GM21515 (cell line): ENCODE results near the gene PSD2.

Source experiments
- ATAC-seq: cut with Tn5 transposase; IDR thresholded peaks from one replicate; pipeline ENCODE4 v1.9.1; 2021; ENCODE audit not compliant: unreplicated experiment

The PSD2 gene

GRCh38 chr5:139795074-139796001 lies at the start of gene PSD2:
PSD2 (plus strand) TSS chr5:139795808; CDS start chr5:139809441, 13,633 bp downstream.
- no peak for ATAC-seq

- ATAC-seq: peak; percentile 33
These were observed 48.7 kb upstream of the PSD2 start for GRCh38 chr5:139746691-139747582.

GRCh38 chr5:139747583-139748504 lies 47.8 kb upstream of the PSD2 start:
- ATAC-seq: no peak

GRCh38 chr5:139748505-139748826 lies 47.1 kb upstream of the PSD2 start:
- no peak for ATAC-seq

GRCh38 chr5:139749242-139749641 lies 46.4 kb upstream of the PSD2 start:
- ATAC-seq: no peak

GRCh38 chr5:139751236-139751635 lies 44.4 kb upstream of the PSD2 start:
- ATAC-seq: no peak

- no peak for ATAC-seq
These were observed 42.8 kb upstream of the PSD2 start for GRCh38 chr5:139752506-139753473.

GRCh38 chr5:139755892-139756671 lies 39.5 kb upstream of the PSD2 start:
- ATAC-seq: no peak

GRCh38 chr5:139756971-139757370 lies 38.6 kb upstream of the PSD2 start:
- no peak for ATAC-seq

- ATAC-seq: no peak
These were observed 37.7 kb upstream of the PSD2 start for GRCh38 chr5:139757727-139758509.

GRCh38 chr5:139758510-139759075 lies 37.0 kb upstream of the PSD2 start:
- ATAC-seq: no peak

- no peak for ATAC-seq
These were observed 36.3 kb upstream of the PSD2 start for GRCh38 chr5:139759219-139759721.

- no peak for ATAC-seq
These were observed 35.2 kb upstream of the PSD2 start for GRCh38 chr5:139760066-139761056.

- no peak for ATAC-seq
These were observed 34.6 kb upstream of the PSD2 start for GRCh38 chr5:139761057-139761450.

GRCh38 chr5:139761501-139761900 lies 34.1 kb upstream of the PSD2 start:
- ATAC-seq: no peak

- ATAC-seq: no peak
These were observed 32.9 kb upstream of the PSD2 start for GRCh38 chr5:139762615-139763170.
